ENCODE measurements around the gene NEDD4L.

DNA sequence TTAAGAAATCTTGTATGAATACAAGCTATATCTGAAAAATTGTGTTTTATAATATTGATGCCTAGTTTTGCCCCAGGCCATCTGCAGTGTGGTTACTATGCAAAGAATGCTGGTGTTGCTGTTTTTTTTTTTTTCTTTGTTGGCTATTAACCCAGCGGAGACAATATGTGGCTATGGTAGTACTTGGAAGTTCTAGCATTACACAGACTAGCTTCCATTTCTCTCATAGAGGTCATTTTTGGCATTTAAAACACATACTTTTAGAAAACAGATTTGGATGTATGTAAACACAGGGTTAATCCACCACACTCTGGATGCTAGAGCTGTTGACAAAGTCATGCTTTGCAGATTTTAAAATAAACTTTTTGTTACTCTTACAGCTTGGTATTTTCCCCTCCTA lies 209.8 kb downstream of the NEDD4L start:
- TF ChIP-seq, protein P1, sequence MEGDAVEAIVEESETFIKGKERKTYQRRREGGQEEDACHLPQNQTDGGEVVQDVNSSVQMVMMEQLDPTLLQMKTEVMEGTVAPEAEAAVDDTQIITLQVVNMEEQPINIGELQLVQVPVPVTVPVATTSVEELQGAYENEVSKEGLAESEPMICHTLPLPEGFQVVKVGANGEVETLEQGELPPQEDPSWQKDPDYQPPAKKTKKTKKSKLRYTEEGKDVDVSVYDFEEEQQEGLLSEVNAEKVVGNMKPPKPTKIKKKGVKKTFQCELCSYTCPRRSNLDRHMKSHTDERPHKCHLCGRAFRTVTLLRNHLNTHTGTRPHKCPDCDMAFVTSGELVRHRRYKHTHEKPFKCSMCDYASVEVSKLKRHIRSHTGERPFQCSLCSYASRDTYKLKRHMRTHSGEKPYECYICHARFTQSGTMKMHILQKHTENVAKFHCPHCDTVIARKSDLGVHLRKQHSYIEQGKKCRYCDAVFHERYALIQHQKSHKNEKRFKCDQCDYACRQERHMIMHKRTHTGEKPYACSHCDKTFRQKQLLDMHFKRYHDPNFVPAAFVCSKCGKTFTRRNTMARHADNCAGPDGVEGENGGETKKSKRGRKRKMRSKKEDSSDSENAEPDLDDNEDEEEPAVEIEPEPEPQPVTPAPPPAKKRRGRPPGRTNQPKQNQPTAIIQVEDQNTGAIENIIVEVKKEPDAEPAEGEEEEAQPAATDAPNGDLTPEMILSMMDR (tag by site-specific recombination; IDR thresholded peaks at IDR 0.05): no peak
- TF ChIP-seq, protein P2, sequence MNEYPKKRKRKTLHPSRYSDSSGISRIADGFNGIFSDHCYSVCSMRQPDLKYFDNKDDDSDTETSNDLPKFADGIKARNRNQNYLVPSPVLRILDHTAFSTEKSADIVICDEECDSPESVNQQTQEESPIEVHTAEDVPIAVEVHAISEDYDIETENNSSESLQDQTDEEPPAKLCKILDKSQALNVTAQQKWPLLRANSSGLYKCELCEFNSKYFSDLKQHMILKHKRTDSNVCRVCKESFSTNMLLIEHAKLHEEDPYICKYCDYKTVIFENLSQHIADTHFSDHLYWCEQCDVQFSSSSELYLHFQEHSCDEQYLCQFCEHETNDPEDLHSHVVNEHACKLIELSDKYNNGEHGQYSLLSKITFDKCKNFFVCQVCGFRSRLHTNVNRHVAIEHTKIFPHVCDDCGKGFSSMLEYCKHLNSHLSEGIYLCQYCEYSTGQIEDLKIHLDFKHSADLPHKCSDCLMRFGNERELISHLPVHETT (tag by site-specific recombination; IDR thresholded peaks at IDR 0.05): no peak
